GM13976 (cell line): Measurements from ENCODE around the gene CALML5.

Experiments used
- DNase-seq: peaks from one replicate; pipeline ENCODE4 v3.0.0; 2012; ENCODE audit warnings: low spot score
- in situ Hi-C: fragments of 300-500 bp; cut with MboI; formaldehyde crosslinking; loops from one replicate; pipeline ENCODE4 v1.12.0; 2022; ENCODE audit warnings: low sequenced_read_pairs, mixed read lengths, inconsistent platforms; ENCODE audit not compliant: unreplicated experiment
- TF ChIP-seq, protein P1 (sequence below): IDR thresholded peaks from 2 replicates; pipeline ENCODE4 v1.5.1; 2012; ENCODE audit warnings: borderline replicate concordance, mild to moderate bottlenecking; ENCODE audit not compliant: insufficient read depth; ENCODE audit errors: extremely low read depth, missing control alignments, control extremely low read depth

CALML5 gene

GRCh38 chr10:5511885-5512280, 12.5 kb upstream of the CALML5 start:
- in situ Hi-C loops = no loop called here
- DNase-seq = no peak
- TF ChIP-seq, protein P1, sequence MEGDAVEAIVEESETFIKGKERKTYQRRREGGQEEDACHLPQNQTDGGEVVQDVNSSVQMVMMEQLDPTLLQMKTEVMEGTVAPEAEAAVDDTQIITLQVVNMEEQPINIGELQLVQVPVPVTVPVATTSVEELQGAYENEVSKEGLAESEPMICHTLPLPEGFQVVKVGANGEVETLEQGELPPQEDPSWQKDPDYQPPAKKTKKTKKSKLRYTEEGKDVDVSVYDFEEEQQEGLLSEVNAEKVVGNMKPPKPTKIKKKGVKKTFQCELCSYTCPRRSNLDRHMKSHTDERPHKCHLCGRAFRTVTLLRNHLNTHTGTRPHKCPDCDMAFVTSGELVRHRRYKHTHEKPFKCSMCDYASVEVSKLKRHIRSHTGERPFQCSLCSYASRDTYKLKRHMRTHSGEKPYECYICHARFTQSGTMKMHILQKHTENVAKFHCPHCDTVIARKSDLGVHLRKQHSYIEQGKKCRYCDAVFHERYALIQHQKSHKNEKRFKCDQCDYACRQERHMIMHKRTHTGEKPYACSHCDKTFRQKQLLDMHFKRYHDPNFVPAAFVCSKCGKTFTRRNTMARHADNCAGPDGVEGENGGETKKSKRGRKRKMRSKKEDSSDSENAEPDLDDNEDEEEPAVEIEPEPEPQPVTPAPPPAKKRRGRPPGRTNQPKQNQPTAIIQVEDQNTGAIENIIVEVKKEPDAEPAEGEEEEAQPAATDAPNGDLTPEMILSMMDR = no peak

DNA sequence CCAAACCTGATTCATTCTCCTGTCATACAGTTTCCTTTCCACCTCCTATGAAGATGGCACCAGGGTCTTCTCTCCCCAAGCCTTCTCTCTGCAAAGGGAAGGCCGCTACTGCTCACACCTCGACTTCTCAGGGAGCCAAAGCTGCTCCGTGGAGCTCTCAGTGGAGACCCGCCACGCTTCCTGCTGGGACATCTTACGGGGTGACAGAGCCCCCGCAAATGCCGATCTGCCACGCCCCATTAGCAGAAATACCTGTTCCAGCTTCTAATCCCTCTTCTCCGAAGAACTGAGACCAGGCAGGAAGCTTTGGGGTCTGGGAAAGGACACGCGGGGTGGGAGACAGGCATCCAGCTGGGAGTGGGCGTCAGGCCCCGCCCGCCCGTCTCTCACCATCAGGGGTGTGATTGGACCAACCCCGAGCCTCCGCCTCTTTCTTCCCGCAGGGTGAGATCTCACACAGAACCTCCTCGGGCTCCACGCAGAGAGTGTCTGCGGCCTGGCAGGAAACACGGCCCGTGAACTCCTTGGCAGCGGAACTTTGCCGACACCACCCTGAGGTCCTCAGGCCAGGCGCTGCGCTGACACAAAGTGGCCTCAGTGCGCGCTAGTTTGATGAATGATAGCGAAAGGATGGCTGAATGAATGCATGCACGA, 12.0 kb upstream of the CALML5 start:
- DNase-seq = no peak
- TF ChIP-seq, protein P1 = no peak
- in situ Hi-C loops = no loop called here

DNA sequence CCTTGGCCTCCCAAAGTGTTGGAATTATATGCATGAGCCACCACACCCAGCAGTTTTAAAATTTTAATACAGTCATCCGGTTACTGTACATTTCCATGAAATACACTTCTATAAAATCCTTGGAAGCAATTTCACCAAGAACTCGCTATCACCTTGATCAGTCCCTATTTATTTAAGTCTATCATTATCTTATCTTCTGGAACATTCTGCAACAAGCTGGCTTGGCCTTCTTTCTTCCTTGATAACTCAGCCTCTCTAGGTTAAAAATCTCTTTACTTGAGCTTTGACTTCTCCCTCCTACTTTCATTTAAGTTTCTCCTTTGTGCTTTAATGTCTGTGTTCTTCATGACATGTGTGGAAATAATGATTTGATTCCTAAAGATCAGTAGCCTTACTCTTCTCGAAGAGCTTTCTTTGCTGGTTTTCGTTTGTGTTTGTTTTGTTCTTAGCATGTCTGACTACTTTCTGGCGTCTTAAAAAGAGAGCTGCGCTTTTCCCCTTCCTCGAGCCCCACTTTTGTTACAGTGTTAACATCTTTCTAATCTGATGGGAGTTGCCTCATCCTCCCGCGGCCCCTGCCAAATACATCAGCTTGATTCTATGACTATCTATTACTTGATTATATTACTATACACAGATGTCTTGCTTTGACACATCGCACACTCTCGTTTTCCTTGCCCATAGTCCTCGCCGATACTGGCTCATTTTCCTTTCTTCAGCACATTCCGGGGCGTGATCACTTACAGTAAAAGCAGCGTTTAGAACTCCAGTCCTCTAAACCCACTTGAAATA, 11.1 kb upstream of the CALML5 start:
- in situ Hi-C loops = no loop called here
- TF ChIP-seq, protein P1 = no peak
- DNase-seq = no peak

GRCh38 chr10:5509691-5510090, 10.3 kb upstream of the CALML5 start:
- TF ChIP-seq, protein P1 = no peak
- DNase-seq = no peak

DNA sequence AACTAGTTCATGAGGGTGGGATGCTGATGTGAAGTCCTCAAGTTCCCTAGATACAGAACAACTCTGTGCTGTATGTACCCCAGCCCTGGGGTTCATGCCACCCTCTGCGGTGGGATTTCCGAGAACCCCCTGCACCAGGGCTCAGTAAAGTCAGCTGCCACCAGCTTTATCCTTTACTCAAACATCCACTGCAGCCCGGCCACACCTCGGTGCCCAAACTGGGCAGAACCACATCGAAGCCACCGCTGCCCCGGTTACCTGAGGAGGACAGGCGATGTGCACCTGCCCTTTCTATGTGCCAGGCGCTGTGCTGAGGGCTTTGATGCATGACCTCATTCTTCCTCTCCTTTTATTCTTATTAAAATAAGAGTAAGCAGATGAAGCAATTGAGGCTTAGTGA, 9.9 kb upstream of the CALML5 start:
- in situ Hi-C loops = no loop called here
- TF ChIP-seq, protein P1 = no peak
- DNase-seq = no peak

More at GRCh38 chr10:5509691-5510090, 10.3 kb upstream of the CALML5 start:
- in situ Hi-C loops = no loop called here

- in situ Hi-C loops = no loop called here
- TF ChIP-seq, protein P1 = no peak
- no peak for DNase-seq
These were observed 9.4 kb upstream of the CALML5 start for GRCh38 chr10:5508786-5509185.
